Kidney capillary endothelial cell (primary cell): ENCODE results near the gene KLHL28.

ENCODE experiments used
- DNase-seq: peaks from one replicate; pipeline ENCODE4 v3.0.0-alpha.2; 2018; ENCODE audit warnings: low spot score

KLHL28 gene

GRCh38 chr14:44960146-44960545, 1.6 kb downstream of the KLHL28 start:
- peak; percentile 7 for DNase-seq

DNA sequence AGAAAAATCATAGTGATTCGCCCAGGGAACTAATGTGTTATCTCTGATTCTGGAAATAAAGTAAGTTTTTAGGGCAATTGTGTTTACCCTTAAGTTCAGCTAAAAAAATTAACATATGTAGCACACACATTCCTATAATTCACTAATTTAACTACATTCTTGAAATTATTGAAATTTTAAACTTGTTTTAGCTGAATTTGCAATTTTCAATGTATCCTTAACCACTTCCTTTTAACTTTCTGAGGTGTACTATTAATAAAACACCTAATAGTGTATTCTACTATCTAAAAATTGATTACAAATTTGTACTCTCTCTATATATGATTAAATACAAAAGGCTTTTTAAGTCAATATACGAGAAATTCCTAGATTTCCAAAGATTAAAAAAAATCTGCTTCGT, 2.2 kb downstream of the KLHL28 start:
- DNase-seq: no peak

DNA sequence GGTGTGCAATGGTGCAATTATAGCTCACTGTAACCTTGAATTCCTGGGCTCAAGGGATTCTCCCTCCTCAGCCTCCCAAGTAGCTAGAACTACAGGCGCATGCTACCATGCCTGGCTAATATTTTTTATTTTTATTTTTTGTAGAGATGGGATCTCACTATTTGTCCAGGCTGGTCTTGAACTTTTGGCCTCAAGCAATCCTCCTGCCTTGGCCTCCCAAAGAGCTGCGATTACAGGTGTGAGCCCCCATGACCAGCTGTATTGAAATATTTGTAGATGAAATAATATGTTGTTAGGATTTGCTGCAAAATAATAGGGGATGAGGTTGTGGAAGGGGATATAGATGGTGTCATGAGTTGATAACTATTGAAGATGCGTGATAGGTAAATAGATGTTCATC, 4.9 kb downstream of the KLHL28 start:
- no peak for DNase-seq

DNA sequence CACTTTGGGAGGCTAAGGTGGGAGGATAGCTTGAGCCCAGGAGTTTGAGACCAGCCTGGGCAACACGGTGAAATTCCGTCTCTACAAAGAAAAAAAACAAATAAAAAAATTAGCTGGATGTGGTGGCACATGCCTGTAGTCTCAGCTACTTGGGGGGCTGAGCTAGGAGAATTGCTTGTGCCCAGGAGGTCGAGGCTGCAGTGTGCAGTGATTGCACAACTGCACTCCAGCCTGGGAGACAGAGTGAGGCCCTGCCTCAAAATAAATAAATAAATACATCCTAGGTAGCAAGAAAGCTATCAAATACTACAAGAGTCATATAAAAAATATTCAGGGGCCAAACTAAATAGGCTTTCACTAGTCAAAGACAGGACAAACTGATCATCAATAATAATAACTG, 6.2 kb downstream of the KLHL28 start:
- DNase-seq: no peak

DNA sequence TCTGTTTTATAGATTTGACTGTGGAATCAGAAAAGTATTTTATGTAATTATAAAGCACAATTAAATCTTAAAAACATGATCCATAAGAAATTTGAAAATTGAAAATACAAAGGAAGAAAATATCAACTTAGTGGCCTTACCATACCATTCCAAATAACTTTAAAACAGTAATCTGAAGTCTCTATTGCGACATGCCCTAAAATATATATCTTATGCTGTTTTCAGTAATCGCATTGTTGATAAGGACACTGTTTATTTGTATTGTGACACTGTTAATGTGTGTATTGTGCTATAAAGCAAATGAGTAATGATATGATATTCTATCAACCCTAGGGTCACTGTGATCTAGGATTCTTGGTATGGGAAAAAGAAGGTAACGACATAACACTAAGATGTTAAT, 7.0 kb downstream of the KLHL28 start:
- no peak for DNase-seq

DNA sequence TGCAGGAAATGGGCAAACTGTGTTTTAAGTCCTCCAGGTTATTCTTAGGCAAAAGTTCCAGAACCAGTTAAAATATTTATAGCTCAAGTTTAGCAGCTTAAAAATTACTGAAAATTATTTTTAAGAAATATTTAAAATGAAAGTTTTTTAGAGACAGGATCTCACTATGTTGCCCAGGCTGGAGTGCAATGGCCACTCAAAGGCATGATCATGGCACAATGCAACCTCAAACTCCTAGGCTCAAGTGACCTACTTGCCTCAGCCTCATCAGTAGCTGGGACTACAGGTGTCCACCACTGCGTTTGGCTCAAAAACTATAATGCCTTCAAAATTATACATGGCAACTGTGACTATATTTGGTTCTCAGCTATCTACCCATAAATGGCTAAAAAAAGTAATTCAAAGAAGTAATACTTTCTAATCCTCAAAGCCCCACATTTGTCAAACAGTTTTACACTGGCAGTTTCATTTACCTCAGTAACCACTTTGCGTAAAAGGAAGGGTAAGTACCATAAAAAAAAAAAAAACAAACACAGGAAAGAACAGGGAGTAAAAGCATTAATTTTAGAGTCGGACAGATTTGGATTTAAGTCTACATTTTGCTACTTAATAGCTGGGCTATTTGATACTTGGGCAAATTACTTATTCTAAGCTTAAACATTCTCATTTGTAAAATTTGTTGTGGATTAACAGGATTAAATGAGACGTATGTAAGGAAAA, 9.2 kb downstream of the KLHL28 start:
- no peak for DNase-seq

- DNase-seq: no peak
Observed at GRCh38 chr14:44951051-44951450, 10.7 kb downstream of the KLHL28 start.

GRCh38 chr14:44945264-44945663, 16.5 kb downstream of the KLHL28 start:
- DNase-seq: no peak

- DNase-seq: no peak
Observed at GRCh38 chr14:44944107-44944506, 17.6 kb downstream of the KLHL28 start.

DNA sequence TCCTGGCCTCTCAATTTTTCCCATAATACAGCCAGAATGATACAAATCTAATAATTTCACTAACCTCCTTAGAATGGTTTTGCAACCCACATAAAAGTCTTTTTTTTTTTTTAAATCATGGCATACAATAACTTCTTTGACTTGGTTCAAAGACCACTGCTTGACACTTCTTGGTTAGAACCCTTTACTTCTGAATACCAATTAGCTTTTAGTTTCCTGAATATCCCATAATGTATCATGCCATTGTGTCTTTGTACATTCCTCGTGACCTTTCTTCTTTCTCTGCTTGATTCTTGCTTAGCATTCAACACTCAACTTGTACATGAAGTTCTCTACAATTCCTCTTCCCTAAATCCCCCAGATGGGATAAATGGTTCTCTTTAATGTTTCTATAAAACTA, 19.3 kb downstream of the KLHL28 start:
- no peak for DNase-seq

DNA sequence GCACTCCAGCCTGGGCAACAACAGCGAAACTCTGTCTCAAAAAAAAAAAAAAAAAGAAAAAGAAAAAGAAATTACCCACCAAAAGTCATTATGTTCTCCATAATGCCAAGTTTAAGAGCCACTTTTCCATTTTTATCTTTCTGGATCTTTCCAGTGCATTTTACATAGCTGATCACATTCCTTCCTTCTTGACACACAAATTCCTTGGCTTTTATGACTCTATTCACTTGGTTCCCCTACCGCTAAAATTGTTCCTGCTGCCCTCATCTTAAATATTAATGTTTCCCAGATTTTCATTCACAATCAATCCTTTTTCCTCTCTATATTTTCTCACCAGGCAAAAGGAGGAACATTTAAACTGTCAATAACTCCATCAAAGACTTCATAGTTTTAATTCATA, 20.2 kb downstream of the KLHL28 start:
- DNase-seq: no peak

- DNase-seq: no peak
Observed at GRCh38 chr14:44940944-44941343, 20.8 kb downstream of the KLHL28 start.

GRCh38 chr14:44940211-44940610, 21.5 kb downstream of the KLHL28 start:
- no peak for DNase-seq

DNA sequence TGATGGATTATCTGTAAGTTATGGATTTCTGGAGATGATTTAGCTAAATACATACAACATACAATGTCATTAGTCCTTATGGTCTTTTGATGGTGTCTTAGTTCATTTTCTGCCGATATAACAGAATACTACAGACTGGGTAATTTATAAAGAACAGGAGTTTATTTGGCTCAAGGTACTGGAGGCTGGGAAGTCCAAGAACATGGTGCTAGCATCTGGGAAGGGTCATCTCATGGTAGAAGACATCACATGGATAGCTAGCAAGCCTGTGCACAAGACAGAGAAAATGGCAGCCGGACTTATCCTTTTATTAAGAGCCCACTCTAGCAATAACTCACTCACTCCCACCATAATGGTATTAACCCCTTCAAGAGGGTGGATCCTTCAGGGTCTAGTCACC, 24.2 kb downstream of the KLHL28 start:
- no peak for DNase-seq

DNA sequence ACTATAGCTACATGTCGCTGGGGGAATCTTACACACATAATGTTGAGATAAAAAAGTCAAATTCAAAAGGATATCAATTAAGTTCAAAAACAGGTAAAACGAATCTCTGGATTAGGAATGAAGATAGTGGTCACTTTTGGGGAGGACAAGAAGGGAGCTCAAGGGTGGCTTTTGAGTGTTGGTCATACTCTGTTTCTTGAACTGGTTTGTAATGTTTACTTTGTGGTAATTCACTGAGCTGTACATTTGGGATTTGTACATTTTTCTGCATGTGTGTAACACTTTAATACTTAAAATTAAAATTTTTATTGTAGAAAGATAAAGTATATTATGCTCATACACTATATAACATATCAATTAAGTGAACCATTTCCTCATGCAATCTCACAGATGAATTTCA, 26.6 kb downstream of the KLHL28 start:
- no peak for DNase-seq

DNA sequence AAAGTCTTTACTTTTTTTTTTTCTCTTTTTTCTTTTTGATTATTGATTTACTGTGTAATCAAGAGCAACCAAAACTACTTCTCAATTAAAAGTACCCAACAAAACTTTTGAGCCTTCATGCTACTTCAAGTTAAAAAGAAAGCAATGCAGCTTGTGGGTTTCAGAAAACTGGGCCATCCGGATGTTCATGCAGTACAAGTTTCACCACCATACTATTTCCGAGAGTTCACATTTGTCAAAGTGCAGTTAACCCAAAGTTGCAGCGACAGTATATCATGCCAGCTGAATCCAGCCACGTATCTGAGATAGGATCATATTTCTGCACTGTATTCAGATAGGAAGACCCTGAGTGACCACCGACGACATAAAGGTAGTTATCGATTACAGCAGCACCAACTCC, 33.0 kb downstream of the KLHL28 start:
- no peak for DNase-seq

GRCh38 chr14:44914849-44915248, 46.9 kb downstream of the KLHL28 start:
- DNase-seq: no peak

- no peak for DNase-seq
Observed at GRCh38 chr14:44912041-44912869, 49.5 kb downstream of the KLHL28 start.

DNA sequence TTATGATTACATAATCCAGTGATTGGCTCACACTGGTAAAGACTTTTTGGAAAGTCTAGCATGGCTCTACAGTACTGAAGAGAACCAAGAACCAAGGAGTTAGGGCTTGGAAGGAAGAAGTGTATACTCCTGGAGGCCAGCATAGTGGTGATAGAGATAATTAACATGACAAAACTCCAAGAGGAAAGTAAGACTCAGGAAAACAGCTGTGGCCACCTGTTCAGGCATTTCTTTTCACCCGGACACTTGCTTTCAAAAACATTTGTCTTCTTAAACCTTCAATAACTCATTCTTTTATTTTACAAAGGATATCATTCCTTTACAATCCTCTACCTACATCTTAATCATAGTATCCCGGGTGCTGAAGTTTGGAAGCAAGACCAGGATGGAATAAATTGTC, 50.9 kb downstream of the KLHL28 start:
- DNase-seq: no peak

DNA sequence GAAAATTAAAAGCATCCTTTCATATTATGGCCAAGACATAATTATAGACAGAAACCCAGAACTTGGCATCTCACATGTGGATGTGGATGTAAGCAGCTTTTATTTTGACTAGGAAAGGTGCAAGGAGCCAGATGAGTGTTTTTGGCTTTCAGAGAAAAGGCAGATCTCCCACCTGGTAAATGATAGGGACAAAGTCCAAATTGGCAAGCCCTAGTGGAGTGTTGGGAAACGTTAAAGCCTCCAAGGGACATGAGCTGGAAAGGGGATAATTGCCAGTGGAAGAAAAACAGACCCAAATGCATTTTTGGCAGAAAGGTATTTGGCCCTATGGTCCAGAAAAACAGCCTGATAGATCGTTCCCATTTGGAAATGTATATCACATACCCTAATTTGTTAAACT, 60.1 kb downstream of the KLHL28 start:
- no peak for DNase-seq

DNA sequence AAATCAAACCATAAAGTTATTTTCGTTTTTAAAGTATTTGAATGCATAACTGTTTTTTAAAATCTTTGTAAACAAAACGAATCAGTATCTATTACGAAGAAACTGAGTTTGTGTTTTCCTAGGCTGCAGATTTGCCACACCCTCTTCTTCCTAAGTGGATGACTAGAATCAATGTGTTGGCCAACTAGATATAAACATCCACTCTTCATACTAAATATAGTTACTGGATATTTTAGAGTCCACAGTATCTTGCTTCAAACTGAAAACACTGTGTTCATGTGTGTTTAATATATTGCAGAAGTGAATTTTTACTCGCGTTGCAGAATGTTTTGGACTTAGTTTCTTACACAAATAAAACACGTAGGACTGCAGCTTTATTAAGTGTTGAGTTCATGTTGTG, 63.2 kb downstream of the KLHL28 start:
- DNase-seq: no peak

GRCh38 chr14:44897845-44898151, 63.9 kb downstream of the KLHL28 start:
- DNase-seq: no peak

GRCh38 chr14:44897041-44897844, 64.5 kb downstream of the KLHL28 start:
- peak; percentile 94 for DNase-seq
